Measurements from ENCODE around the gene PHACTR2.

GRCh38 chr6:143845033-143845432, 167.3 kb downstream of the PHACTR2 start:
- TF ChIP-seq POLR2A (IDR thresholded peaks at IDR 0.05) (no peak), CTCF (IDR thresholded peaks at IDR 0.05 in 4 of 5, conservative IDR thresholded peaks at IDR 0.05 in 1 of 5) (no peak)
